CD4-positive, alpha-beta T cell treated with Interferon gamma for 1 hour (primary cell): ENCODE data around the gene DBX2.
"Not testable (repeated sequence)": the region's sequence is repeated elsewhere in the genome, so short reads cannot be mapped to it uniquely, and the experiment has no call there.

Source experiments
- DNase-seq: peaks from one replicate; pipeline ENCODE4 v3.0.0-alpha.2; 2020

DBX2 gene

DNA sequence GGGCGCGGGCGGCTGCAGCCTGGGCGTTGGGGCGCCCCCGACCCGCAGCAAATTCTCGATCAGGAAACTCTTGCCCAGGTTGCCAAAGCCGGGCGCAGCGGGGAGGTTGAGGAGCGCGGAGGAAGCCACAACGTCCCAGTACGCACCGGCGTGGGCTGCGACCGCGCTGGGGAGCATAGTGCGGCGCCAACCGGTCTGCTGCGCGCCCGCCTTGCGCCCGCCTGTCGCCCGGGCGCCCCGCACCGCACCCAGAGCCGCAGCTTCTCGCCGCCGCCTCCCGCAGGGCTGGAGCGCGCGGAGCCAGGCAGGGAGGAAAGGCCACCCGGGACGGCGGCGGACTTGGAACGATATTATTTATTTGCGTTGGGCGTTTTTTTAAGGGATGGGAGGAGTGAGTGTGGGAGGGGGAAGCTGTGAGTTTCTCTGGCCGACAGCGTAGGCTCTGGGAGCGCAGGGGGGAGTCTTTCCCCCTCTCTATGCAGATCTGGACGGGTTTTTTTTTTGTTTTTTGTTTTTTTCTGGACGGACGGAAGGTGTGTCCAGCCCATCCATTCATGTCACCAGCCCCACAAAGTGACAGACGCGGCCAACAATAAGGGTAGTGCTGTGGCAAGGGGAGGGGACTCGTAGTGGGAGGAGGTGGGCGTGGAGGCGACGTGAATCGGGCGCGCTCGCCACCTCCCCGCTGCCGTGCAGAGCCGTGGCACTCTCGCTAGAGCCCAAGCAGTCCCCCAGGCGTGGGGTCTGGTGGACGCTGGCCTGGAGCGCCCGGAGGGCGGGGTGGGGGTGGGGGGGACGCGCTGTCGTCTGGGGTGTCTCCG, at the start of gene DBX2:
Gene DBX2, minus strand, starts transcription at position 349 of the 821 bp plus-strand sequence. Its CDS starts 172 bp downstream, at position 177.
- DNase-seq = no peak

GRCh38 chr12:45098766-45099165, 47.9 kb upstream of the DBX2 start:
- no peak for DNase-seq

DNA sequence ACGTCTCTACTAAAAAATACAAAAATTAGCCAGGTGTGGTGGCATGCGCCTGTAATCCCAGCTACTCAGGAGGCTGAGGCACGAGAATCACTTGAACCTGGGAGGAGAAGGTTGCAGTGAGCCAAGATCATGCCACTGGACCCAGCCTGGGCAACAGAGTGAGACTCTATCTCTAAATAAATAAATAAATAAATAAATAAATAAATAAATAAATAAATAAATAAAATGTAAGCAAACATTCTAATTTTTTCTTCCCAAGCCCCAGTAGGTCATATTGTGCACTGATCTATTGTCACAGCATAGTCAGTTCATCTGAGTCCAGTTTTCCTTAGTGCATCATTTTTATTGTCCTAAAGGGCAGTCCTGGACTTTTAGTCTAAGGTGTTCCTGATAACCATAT, 44.5 kb upstream of the DBX2 start:
- DNase-seq = not testable (repeated sequence)

- DNase-seq = no peak
Observed at GRCh38 chr12:45093051-45093450, 42.2 kb upstream of the DBX2 start.

DNA sequence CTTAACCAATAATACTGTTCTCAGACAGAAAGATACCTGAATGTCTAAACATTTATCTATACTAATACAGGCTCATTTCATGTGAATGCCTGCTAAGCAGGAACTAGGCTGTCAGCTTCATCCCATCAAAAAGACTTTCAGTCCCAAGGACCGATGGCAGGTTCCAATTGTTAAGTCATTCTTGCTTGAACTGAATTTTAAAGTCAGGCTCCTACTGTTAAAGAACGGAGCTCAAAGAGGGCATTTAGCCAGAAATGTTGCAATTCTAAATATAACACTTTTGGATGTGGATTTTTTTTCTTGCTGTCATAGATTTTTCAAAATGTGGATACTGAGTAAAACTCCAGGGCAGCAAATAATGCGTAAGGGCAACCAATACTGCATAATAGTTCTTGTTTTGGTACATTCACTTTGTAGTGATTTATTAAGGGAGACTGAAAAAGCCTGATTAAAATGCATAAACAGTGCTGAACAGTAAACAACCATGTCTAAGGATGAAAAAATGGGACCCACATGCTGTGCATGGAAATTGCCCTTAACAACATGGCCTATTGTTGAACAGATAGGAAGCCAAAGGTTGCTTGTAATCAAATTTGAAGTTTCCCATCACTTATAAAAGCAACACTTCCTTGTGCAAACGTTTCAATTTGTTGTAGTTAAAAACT, 38.6 kb upstream of the DBX2 start:
- no peak for DNase-seq

- DNase-seq = no peak
Observed at GRCh38 chr12:45088608-45089007, 37.7 kb upstream of the DBX2 start.

DNA sequence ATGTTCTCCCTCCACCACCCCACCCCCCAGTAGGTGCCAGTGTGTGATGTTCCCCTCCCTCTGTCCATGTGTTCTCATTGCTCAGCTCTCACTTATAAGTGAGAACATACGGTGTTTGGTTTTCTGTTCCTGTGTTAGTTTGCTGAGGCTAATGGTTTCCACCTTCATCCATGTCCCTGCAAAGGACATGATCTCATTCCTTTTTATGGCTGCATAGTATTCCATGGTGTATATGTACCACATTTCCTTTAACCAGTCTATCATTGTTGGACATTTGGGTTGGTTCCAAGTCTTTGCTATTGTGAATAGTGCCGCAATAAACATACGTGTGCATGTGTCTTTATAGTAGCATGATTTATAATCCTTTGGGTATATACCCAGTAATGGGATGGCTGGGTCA, 33.3 kb upstream of the DBX2 start:
- DNase-seq = not testable (repeated sequence)

DNA sequence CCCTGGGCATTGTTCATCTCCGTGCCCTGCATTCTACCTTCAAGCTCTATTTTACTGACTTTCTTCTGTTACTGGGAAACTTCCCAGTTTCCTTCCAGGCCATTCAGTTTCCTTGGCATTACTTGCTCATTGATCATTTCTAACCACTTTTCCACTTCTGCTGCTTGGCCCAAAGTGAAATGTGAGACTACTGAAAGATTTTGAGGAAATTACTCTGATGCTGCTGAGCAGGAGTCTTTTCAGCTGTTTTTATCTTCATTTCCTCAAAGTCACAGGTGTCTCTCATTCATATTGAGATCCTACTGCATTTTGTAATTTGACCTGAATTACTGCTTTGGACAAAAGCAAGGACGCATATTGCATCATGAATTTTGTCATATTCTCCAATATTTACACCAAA, 26.4 kb upstream of the DBX2 start:
- DNase-seq = no peak

DNA sequence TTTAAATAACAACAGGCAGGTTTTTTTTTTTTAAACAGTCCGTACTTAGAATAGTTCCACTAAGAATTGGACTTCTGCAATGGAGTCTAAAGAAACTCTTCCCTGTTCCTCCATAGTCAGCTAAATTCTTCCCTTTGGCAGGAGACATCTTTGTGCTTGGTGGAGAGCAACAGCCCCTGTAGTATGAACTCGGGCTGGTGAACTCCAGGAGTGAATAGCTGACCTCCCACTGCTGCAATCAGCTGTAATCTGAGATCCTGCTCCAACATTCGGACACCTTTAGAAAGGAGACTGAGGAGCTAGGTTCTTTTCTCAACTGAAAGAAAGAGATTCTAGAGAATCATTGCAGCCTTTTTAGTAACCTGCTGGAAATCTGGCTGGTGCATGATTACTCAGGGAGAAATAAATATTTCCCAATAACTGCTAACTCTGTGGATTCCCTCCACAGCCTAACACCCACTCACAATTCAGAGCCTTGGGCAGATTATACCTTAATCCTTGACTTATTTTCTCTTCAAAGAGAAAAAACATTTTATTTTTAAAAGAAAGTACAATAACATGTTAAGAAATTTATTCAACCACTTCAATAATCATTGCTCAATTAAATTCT, 25.6 kb upstream of the DBX2 start:
- DNase-seq = no peak

DNA sequence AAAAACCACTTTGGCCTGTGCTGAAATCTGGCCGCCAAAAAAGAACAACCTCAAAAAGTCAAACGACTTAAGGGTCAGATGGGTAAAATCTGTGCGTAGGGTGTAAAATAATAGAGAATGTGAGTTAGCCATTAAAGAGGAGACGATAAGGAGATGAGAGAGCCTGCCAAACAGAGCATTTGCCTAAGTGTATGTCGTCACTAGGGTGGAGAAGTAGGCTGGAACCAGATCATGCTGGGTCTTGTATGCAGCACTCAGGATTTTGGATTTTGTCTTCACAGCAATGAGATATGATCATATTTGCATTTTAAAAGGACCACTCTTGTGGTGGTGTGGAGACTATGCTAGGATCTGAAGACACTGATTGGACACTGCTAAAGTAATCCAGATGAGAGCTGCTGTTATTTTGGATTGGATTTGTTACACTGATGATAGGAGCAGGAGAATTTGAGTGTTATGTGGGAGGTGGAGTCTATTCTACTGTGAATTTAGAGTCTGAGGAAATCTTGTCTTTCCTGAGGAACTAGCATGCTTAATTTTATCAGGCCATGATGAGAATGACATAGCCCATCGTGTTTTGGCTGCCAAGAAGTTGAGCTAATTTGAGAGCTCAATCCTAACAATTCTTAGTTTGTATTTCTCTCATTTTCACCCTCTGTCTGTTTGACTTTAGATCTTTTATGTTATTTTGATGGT, 24.8 kb upstream of the DBX2 start:
- no peak for DNase-seq

DNA sequence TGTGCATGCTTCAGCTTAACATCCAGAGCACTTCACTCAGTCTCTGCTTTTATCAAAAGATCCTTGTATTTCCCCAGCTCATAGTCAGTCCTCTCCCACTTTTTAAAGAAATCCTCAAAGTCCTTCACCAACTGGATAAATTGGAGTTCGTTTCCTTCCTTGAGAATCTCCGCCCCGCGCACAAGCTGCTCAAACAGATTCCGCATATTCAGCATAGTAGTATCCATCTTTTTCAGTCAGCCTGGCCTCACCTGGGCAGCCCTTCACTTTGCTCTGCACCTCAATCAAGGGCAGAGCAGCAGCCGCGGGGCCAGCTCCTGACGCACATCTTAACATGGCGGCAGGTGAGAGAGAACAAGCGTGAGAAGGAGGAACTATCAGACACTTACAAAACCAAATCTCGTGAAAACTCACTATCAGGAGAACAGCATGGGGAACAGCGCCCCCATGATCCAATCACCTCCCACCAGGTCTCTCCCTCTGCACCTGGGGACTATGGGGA, 14.3 kb upstream of the DBX2 start:
- no peak for DNase-seq

GRCh38 chr12:45060976-45061375, 10.1 kb upstream of the DBX2 start:
- no peak for DNase-seq

- no peak for DNase-seq
Observed at GRCh38 chr12:45051572-45052125, 750 bp upstream of the DBX2 start.

DNA sequence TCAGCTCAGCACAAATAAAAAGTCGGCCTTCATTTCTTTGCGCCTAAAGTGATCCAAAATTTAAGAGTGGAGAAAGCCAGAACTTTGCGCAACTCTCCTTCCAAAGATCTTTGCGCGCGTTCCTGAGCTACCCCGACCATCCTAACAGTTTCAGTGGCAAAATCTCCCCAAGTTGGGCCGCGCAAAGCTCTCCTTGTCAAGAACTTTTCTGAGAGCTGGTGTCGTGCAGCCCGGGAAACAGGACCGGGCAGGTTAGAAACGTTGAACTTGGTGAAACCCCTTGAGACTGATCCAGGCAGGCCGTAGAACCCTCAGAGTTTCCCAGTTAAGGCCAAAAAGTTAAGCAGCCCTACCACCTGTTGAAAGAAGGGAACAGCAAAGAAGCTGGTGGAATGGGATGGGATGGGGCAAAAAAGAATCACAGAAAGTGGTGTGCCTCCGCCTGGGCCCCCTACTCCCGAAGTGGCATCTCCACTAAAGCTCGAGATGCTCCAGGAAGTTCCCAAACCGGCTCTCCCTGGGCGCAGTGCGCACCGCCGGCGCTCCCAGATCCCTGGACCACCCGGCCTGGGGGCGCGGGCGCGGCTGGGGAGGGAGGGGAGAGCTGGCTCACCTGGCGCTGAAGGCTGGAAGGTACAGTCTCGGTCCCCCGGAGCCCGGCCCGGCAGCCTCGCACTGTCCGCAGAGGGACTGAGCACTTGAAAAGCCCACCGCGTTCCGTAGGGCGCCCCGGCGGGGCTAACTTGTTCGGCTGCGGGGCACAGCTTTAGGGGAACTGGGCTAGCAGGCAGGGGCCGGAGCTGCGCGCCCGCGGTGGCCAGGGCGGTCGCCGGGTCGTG, 768 bp downstream of the DBX2 start:
- DNase-seq = no peak

DNA sequence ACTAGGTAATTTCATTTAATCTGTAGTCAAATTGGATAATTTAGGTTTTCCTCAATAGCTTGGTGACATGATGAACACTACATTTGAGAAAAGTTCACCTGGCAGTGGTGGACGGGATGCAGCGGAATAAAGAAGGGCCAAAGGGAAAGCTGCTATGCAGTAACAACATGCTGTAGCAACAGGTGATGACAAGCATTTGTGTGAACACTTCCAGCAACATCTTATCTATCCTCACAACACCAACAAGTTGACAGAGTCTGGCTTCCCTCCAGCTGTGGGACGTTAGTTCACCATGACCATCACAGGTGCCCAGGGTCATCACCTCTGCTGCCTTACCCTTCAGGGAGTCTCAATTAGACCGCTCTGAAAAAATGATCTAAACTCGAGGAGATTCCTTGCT, 8.3 kb downstream of the DBX2 start:
- no peak for DNase-seq

DNA sequence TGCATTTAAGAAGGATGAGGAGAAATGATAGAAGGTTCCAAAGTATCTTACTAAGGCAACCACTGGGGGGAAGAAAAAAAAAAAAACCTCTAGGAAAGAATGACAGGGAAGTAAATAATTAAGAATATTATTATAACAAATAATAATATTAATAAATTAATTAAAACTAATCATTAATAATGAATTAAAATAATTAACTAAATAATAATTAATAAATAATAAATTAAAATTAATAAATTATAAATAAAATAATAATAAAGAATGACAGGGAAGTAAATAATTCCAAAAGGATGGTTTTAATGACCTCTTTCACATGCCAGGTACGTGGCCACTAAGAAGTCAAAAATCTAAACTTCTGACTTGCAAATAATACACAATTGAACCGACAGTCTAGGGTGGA, 9.9 kb downstream of the DBX2 start:
- DNase-seq = no peak

- no peak for DNase-seq
Observed at GRCh38 chr12:45039757-45040156, 11.1 kb downstream of the DBX2 start.

DNA sequence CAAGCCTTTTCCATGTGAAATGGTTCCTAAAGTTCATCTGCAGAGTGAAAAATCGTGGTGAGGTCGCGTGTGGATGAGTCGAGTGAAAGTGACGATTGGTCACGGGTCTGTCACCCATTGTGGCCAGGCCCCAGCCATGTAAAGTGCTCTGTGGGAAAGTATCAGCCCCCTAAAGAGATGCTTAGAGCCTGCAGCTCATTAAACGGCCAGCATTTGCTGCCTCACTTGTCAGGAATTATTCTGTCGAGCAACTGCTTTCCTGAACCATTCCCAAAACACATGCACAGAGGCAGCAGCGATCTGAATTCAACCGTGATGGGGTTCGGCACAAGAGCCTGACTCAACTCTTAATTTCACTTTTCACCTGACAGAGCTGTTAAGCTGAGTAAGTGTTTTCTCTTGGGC, 16.0 kb downstream of the DBX2 start:
- DNase-seq = no peak

- DNase-seq = no peak
Observed at GRCh38 chr12:45017916-45018315, 33.0 kb downstream of the DBX2 start.

- DNase-seq = no peak
Observed at GRCh38 chr12:45014396-45014795, 36.5 kb downstream of the DBX2 start.

- no peak for DNase-seq
Observed at GRCh38 chr12:45012749-45013148, 38.1 kb downstream of the DBX2 start.

- DNase-seq = no peak
Observed at GRCh38 chr12:45010059-45010458, 40.8 kb downstream of the DBX2 start.
